ENCODE data around the gene RGS7BP. TPM values are rescaled to one million over a fixed set of nuclear protein-coding genes. Genes with fewer than 3 reads are reported as not detected.
"Not testable (repeated sequence)": the region's sequence is repeated elsewhere in the genome, so short reads cannot be mapped to it uniquely, and the experiment has no call there.

RGS7BP gene
- total RNA-seq, 1 experiment from 2014 or later = not detected

DNA sequence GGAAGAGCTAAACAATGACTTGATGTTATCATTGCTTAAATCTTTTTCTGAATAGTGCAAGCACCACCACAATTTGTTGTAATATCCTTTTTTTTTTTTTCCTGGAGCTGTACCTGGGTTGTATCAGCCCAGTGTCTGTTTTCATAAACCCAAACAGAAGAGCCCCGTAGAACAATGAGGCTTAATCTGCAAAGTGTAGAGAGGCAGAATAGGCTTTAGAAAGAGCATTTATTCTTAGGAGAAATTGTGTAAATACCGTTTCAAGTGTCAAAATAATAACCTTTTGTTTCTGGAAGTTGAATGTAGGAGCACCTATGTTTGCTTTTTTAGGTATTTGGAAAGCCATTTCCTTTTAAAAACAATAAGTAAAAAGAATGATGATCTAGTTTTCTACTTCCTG, 26.4 kb downstream of the RGS7BP start:
- in situ Hi-C loops (cut with HindIII; ENCODE audit: low pct_unique_long_range_greater_than_20kb, low sequenced_read_pairs) = no loop called here
- DNase-seq (ENCODE audit: low read depth) = no peak

GRCh38 chr5:64532657-64533056, 26.8 kb downstream of the RGS7BP start:
- in situ Hi-C loops (cut with HindIII; ENCODE audit: low pct_unique_long_range_greater_than_20kb, low sequenced_read_pairs) = no loop called here
- DNase-seq (ENCODE audit: low read depth) = no peak

DNA sequence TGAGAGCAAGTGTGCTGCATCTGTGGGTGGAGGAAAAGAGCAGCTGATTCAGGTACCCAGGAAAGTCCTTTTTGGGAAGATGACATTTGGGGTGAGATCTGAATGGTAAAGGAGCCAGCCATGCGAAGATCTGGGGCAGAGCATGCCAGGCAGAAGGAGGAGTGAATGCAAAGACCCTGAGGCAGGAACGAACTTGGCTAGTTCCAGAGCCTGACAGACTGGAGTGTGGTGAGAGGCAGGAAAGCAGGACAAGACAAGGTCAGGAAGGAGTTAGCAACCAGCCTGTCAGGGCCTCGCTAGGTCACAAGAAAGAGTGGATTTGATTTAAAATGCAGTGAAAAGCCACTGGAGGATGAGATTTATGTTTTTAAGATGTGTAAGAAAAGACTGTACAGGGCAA, 28.2 kb downstream of the RGS7BP start:
- DNase-seq (ENCODE audit: low read depth) = no peak
- in situ Hi-C loops (cut with HindIII; ENCODE audit: low pct_unique_long_range_greater_than_20kb, low sequenced_read_pairs) = no loop called here

GRCh38 chr5:64557911-64558310, 52.1 kb downstream of the RGS7BP start:
- DNase-seq (ENCODE audit: low read depth) = no peak
- in situ Hi-C loops (cut with HindIII; ENCODE audit: low pct_unique_long_range_greater_than_20kb, low sequenced_read_pairs) = no loop called here

DNA sequence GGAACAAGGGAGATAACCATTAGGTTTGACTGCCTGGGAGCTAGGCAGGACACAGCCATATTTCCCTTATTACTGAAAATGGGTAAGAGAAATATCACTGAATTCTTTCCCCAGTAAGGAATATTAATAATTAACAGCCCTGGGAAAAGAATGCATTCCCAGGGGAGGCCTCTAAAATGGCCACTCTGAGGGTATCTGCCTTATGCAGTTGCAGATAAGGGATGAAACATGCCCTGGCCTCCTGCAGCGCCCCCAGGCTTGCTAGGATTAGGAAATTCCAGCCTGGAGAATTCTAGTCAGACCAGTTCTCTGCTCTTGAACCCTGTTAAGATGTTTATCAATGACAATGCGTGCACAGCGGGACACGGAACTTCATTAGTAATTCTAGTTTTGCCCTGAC, 52.8 kb downstream of the RGS7BP start:
- DNase-seq (ENCODE audit: low read depth); in situ Hi-C loops (cut with HindIII; ENCODE audit: low pct_unique_long_range_greater_than_20kb, low sequenced_read_pairs): not testable (repeated sequence)

- in situ Hi-C loops (cut with HindIII; ENCODE audit: low pct_unique_long_range_greater_than_20kb, low sequenced_read_pairs) = no loop called here
- DNase-seq (ENCODE audit: low read depth) = peak; percentile 23
Measured at GRCh38 chr5:64566310-64566916, 60.6 kb downstream of the RGS7BP start.

DNA sequence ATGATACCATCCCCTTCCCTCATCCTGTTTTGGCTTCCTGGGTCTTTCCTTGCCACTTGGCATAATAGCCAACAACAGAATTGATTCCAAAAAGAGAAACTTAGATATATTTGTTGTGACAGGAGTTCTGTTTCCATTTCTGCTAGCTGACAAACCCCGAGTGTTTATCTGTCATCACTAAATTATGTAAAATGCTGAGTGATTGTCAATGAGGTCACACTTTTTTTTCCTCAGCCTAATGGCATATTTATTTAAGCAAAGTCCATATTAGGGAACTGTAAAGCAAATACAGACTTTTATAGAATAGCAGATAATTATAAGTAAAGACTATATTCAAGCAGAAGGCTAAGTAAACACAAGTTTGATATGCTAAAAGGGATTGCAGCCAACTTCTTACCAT, 64.0 kb downstream of the RGS7BP start:
- in situ Hi-C loops (cut with HindIII; ENCODE audit: low pct_unique_long_range_greater_than_20kb, low sequenced_read_pairs) = no loop called here
- no peak for DNase-seq (ENCODE audit: low read depth)

DNA sequence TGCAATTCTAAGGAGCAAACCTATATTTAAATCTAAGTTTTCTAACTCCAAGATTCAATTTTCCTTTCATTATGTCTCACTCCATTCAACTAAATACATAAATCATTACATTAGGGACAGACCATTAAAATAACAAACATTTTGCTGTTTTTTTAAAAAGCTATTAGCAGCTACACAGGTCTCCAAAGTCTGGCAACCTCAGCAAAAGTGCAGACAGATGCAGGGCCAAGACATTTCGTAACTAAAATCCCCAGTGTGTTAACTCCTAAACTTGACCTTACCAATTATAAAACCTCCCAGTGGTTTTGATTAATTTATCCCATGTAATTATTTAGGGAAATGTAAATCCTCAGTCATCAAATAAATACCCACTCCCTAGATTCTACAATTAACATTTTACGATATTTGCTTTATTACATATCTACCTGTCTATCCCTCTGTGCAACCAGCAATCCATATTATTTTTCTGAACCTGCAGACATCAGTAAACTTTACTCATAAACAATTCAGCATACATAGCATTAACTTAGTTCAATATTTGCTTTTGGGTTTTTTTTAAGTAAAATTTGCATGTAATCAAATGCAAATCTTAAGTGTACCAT, 64.7 kb downstream of the RGS7BP start:
- no peak for DNase-seq (ENCODE audit: low read depth)
- in situ Hi-C loops (cut with HindIII; ENCODE audit: low pct_unique_long_range_greater_than_20kb, low sequenced_read_pairs) = no loop called here

GRCh38 chr5:64575561-64575960, 69.7 kb downstream of the RGS7BP start:
- no peak for DNase-seq (ENCODE audit: low read depth)
- in situ Hi-C loops (cut with HindIII; ENCODE audit: low pct_unique_long_range_greater_than_20kb, low sequenced_read_pairs) = no loop called here

- in situ Hi-C loops (cut with HindIII; ENCODE audit: low pct_unique_long_range_greater_than_20kb, low sequenced_read_pairs) = no loop called here
- DNase-seq (ENCODE audit: low read depth) = no peak
Measured at GRCh38 chr5:64576250-64576649, 70.4 kb downstream of the RGS7BP start.

DNA sequence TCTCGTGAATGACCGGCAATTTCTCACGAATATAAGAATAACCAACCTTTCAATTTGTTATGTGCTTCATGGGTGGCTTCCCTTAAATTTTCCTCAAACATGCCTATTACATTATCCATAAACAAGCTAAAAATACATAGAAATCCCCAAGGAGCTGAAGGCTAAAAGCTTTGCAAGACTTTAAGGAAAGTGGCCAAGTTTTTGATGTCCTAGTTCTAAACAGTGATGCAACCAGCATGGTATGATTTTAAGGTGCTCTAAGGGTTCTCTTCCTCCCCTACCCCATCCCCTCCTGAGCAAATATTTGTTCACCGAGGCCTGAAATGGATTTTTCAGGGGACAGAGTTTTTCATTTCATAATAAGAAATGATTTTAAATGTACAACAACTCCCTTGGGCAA, 79.8 kb downstream of the RGS7BP start:
- no peak for DNase-seq (ENCODE audit: low read depth)
- in situ Hi-C loops (cut with HindIII; ENCODE audit: low pct_unique_long_range_greater_than_20kb, low sequenced_read_pairs) = no loop called here

DNA sequence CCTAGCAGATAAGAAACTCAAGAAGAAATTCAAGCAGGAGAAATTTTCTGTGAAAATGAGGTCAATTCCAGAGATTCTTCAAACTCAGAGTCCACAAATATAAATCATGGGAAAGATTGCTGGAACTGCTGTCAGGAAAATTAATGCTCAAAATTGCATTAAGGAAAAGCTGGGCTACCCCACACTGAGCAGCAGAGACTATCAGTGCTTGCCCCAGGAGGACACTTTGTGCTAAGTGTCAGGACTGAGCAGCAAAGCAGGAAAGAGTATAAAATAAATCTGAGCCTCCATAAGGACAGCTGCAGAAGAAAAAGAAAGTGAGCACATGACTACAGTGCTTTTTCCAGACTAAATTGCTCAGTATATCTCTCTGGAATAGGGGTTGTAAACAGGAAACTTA, 81.6 kb downstream of the RGS7BP start:
- in situ Hi-C loops (cut with HindIII; ENCODE audit: low pct_unique_long_range_greater_than_20kb, low sequenced_read_pairs) = no loop called here

DNA sequence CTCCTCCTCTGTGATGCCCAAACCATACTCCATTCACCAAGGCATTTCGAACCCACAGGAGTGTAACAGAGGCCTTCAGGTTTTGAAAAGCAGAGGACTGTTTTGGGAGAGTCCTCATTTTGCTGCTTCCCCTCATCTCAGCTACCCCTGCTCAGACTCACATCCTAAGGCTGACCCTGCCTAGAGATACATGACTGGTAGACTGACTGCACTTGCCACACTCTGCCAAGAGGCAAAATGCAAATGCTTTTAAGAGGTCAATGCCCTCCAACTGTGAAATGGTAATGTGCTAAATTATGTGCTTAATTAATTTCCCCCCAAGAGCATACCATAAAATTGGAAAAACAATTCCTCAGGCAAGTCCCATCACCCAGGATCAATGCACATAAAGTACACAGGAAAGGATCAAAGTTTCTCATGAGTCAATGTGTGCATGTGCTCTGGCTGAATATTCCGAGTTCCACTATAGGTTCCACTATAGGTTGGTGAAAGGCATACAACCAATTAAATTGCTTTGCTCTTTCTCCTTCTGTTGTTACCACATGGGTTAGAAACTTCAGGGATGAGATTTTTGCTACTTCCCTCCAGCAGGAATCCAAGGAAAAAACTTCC, 87.0 kb downstream of the RGS7BP start:
- DNase-seq (ENCODE audit: low read depth) = no peak
- in situ Hi-C loops (cut with HindIII; ENCODE audit: low pct_unique_long_range_greater_than_20kb, low sequenced_read_pairs) = no loop called here

More for the DNA sequence above, 81.6 kb downstream of the RGS7BP start:
- no peak for DNase-seq (ENCODE audit: low read depth)

- DNase-seq (ENCODE audit: low read depth) = no peak
- in situ Hi-C loops (cut with HindIII; ENCODE audit: low pct_unique_long_range_greater_than_20kb, low sequenced_read_pairs) = no loop called here
Measured at GRCh38 chr5:64594025-64594424, 88.2 kb downstream of the RGS7BP start.

DNA sequence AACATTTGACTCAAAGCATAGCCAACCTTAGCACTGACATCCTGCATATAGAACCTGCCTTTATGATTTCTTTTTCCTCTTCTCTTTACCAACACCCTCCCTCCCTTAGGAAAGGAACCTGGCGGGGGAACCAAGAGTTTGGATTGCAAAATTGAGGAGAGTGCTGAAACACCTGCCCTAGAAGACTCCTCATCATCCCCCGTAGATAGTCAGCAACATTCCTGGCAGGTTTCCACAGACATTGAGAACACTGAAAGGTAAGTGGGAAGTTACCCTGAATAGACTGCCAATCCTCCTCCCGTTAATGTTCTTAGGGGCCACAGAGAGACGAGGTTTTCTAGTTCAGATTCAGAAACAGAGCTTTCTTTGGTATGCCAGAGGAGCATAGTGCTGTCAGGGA, 88.8 kb downstream of the RGS7BP start:
- in situ Hi-C loops (cut with HindIII; ENCODE audit: low pct_unique_long_range_greater_than_20kb, low sequenced_read_pairs) = no loop called here

GRCh38 chr5:64595031-64595855, 89.4 kb downstream of the RGS7BP start:
- in situ Hi-C loops (cut with HindIII; ENCODE audit: low pct_unique_long_range_greater_than_20kb, low sequenced_read_pairs) = no loop called here
- DNase-seq (ENCODE audit: low read depth) = no peak

More for the DNA sequence above, 88.8 kb downstream of the RGS7BP start:
- no peak for DNase-seq (ENCODE audit: low read depth)

- DNase-seq (ENCODE audit: low read depth) = no peak
- in situ Hi-C loops (cut with HindIII; ENCODE audit: low pct_unique_long_range_greater_than_20kb, low sequenced_read_pairs) = no loop called here
Measured at GRCh38 chr5:64599226-64599625, 93.4 kb downstream of the RGS7BP start.

- DNase-seq (ENCODE audit: low read depth) = no peak
- in situ Hi-C loops (cut with HindIII; ENCODE audit: low pct_unique_long_range_greater_than_20kb, low sequenced_read_pairs) = no loop called here
Measured at GRCh38 chr5:64603676-64604075, 97.9 kb downstream of the RGS7BP start.

DNA sequence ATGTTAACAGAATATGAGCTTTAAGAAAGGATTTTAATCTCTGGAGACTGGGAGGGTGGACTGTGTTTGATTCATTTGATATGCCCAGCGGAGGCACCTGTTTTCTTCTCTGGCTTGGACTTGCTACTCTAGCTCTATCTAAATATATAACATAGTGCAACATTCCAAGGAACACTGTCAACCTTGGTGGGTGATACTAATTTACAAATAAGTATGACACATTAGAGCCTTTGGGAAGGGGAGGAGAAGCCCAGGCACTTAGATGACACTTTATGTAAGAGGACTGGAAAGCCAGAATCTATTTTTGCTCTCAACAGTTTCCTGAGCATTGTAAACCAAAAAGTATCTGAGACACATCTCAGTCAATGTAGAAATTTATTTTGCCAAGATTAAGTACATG, 101.1 kb downstream of the RGS7BP start:
- in situ Hi-C loops (cut with HindIII; ENCODE audit: low pct_unique_long_range_greater_than_20kb, low sequenced_read_pairs) = no loop called here
- DNase-seq (ENCODE audit: low read depth) = no peak
